ENCODE measurements around the gene C22orf31. TPM values are rescaled to one million over a fixed set of nuclear protein-coding genes. Genes with fewer than 3 reads are reported as not detected.

Gene C22orf31
- total RNA-seq, 1 donor from 2014 or later = not detected

Other genes starting within 250 kb of the C22orf31 start
- gene ZNRF3, start 178.3 kb downstream of the C22orf31 start, total RNA-seq = 1.9 and 2.1 TPM in 2 replicates
- 0.03 TPM in 1 of 2 replicates, not detected in the other for gene KREMEN1, start 11.2 kb upstream of the C22orf31 start, total RNA-seq
- not detected in 2 replicates for gene EMID1, start 144.1 kb upstream of the C22orf31 start, total RNA-seq
- gene RHBDD3, start 206.2 kb upstream of the C22orf31 start, total RNA-seq = 53.3 and 59.4 TPM in 2 replicates
- 454 and 463 TPM in 2 replicates for gene EWSR1, start 206.4 kb upstream of the C22orf31 start, total RNA-seq
- 2.6 and 3.2 TPM in 2 replicates for gene GAS2L1, start 244.8 kb upstream of the C22orf31 start, total RNA-seq